Right lobe of liver (tissue), 4 donors: Measurements from ENCODE around the gene TBX4.

ENCODE experiments used
- CTCF ChIP-seq, 4 donors: fragments of 200-600 bp in 3 of 4; fragments of 450-650 bp in 1 of 4; IDR thresholded peaks; one replicate each; pipeline versions ENCODE4 v1.5.1 to v1.8.0; 2016 to 2022; ENCODE audit warnings: antibody characterized with exemption in 4 of 4, mild to moderate bottlenecking in 2 of 4
- POLR2A ChIP-seq: fragments of 450-650 bp; IDR thresholded peaks from one replicate; pipeline ENCODE4 v1.6.1; 2017; ENCODE audit warnings: antibody characterized with exemption, mild to moderate bottlenecking
- donor health status: DM: no; HTN: no; CAD: no.
- donor health status: DM: no; HTN: no; CAD: no.
- donor health status: DM: no; HTN: yes; CAD: no.

GRCh38 chr17:61466246-61466645, 14.0 kb downstream of the TBX4 start:
- TF ChIP-seq CTCF (IDR thresholded peaks at IDR 0.05) (no peak), POLR2A (no peak)
